Progenitor cell of endocrine pancreas (in vitro differentiated cells): ENCODE measurements around the gene FAM120C. TPM values are rescaled to one million over a fixed set of nuclear protein-coding genes. Genes with fewer than 3 reads are reported as not detected.

Experiments
- DNase-seq: peaks from one replicate; pipeline ENCODE4 v3.0.0; 2021; ENCODE audit warnings: low spot score; ENCODE audit not compliant: unreplicated experiment
- H3K27ac Mint-ChIP-seq: 2 replicates; pipeline ENCODE4 v1.8.0; 2021; ENCODE audit warnings: mild to moderate bottlenecking, moderate library complexity, mixed read lengths
- H3K27me3 Mint-ChIP-seq: 2 replicates; pipeline ENCODE4 v1.8.0; 2021; ENCODE audit warnings: mixed read lengths
- H3K36me3 Mint-ChIP-seq: 2 replicates; pipeline ENCODE4 v1.8.0; 2022; ENCODE audit warnings: mixed read lengths; ENCODE audit not compliant: insufficient read depth
- H3K4me1 Mint-ChIP-seq: 2 replicates; pipeline ENCODE4 v1.8.0; 2021; ENCODE audit warnings: low read depth, mixed read lengths
- H3K4me3 Mint-ChIP-seq: 2 replicates; pipeline ENCODE4 v1.8.0; 2021; ENCODE audit warnings: low read depth, mild to moderate bottlenecking, moderate library complexity, mixed read lengths
- H3K9me3 Mint-ChIP-seq: 2 replicates; pipeline ENCODE4 v1.8.0; 2021; ENCODE audit warnings: low read depth, mixed read lengths
- CTCF ChIP-seq: fragments of 200-600 bp; sonication (generic); IDR thresholded peaks from one replicate; pipeline ENCODE4 v1.5.0; 2021; ENCODE audit warnings: antibody characterized with exemption, mild to moderate bottlenecking; ENCODE audit not compliant: unreplicated experiment
- long read RNA-seq: library from polyadenylated mRNA; unstranded; transcript quantifications from one replicate; pipeline ENCODE4 v2.0.0, GENCODE V29; 2020
- total RNA-seq: library from RNA; stranded (reverse); gene quantifications from 2 replicates; pipeline ENCODE4 v1.2.1, GENCODE V29; 2021

Gene FAM120C
- total RNA-seq, result 12.4 and 14.0 TPM in 2 replicates
- long read RNA-seq, partial matches to known transcripts, result 0 of 2 reads
- long read RNA-seq, other reads (novel, unspliced or antisense), result 2 of 2 reads

- no peak for TF ChIP-seq CTCF
- no peaks in the 10 kb centered on the region for H3K36me3 Mint-ChIP-seq
- DNase-seq, result peak; percentile 34
- peaks cover 4% of the 10 kb centered on the region for H3K9me3 Mint-ChIP-seq
- no peaks in the 10 kb centered on the region for H3K27me3 Mint-ChIP-seq
- H3K4me3 Mint-ChIP-seq, result peak within 1 kb of the TSS; percentile 78
- H3K27ac Mint-ChIP-seq, result peak within 1 kb of the TSS; percentile 82
- H3K4me1 Mint-ChIP-seq, result peaks cover 27% of the 10 kb centered on the region
Measured at GRCh38 chrX:54182864-54183613, at the start of gene FAM120C. TSS of gene FAM120C (minus strand) at chrX:54183254. CDS start at chrX:54183198, 56 bp downstream.

- peaks cover 11% of the 10 kb centered on the region for H3K36me3 Mint-ChIP-seq
- H3K4me3 Mint-ChIP-seq, result no peak overlapping the region
- no peak for TF ChIP-seq CTCF
- H3K27ac Mint-ChIP-seq, result no peak overlapping the region
- H3K9me3 Mint-ChIP-seq, result peaks cover 5% of the 10 kb centered on the region
- DNase-seq, result no peak
- no peaks in the 10 kb centered on the region for H3K27me3 Mint-ChIP-seq
- no peaks in the 10 kb centered on the region for H3K4me1 Mint-ChIP-seq
Measured at GRCh38 chrX:54230435-54231148, 47.5 kb upstream of the FAM120C start.

- Mint-ChIP-seq H3K4me1 (no peaks in the 10 kb centered on the region), H3K27ac (no peak overlapping the region), H3K27me3 (no peaks in the 10 kb centered on the region), H3K4me3 (no peak overlapping the region), H3K36me3 (peaks cover 10% of the 10 kb centered on the region), H3K9me3 (peaks cover 5% of the 10 kb centered on the region)
- DNase-seq, result no peak
- TF ChIP-seq CTCF, result no peak
Measured at GRCh38 chrX:54223581-54223980, 40.5 kb upstream of the FAM120C start.

GRCh38 chrX:54213603-54214002 lies 30.5 kb upstream of the FAM120C start:
- H3K9me3 Mint-ChIP-seq, result peaks cover 3% of the 10 kb centered on the region

More at GRCh38 chrX:54213603-54214002, 30.5 kb upstream of the FAM120C start:
- Mint-ChIP-seq H3K27me3 (no peaks in the 10 kb centered on the region), H3K4me1 (no peaks in the 10 kb centered on the region), H3K27ac (no peak overlapping the region), H3K36me3 (peaks cover 13% of the 10 kb centered on the region), H3K4me3 (no peak overlapping the region)
- no peak for DNase-seq
- no peak for TF ChIP-seq CTCF
